LHCN-M2 (cell line): ENCODE results near the gene RAB7B. TPM values are rescaled to one million over a fixed set of nuclear protein-coding genes. Genes with fewer than 3 reads are reported as not detected.
"Not testable (repeated sequence)": the region's sequence is repeated elsewhere in the genome, so short reads cannot be mapped to it uniquely, and the experiment has no call there.

ENCODE experiments used
- DNase-seq: peaks from one replicate; pipeline ENCODE4 v3.0.0-alpha.2; 2012; ENCODE audit warnings: low read depth
- total RNA-seq: library from RNA; depleted of rRNA; stranded (reverse); fragments of >200 nt; gene quantifications from 2 replicates; pipeline ENCODE4 v1.2.3, GENCODE V29; 2014

RAB7B gene
- total RNA-seq, 1 experiment from 2014 or later, result 3.9 TPM

- DNase-seq, result not testable (repeated sequence)
Measured at GRCh38 chr1:205996641-205997040, 6.6 kb downstream of the RAB7B start.

DNA sequence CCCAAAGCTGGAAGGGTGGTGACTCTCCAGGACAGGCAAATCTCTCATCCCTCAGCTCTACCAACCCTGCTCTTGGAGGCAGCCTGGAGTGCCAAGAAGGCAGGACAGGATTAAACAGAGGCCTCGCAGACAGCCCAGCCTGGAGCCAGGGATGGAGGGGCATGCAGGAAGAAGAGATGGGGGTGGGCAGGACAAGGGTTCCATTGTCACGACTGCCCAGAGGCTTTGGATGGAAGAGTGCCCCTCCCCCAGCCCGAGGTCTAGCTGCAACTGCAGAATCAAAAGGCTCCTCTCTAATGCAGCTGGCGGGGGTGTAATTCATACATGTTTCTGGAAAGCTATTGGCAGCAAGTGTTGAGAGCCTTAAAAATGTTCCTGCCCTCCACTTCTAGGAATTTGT lies 8.8 kb downstream of the RAB7B start:
- no peak for DNase-seq

DNA sequence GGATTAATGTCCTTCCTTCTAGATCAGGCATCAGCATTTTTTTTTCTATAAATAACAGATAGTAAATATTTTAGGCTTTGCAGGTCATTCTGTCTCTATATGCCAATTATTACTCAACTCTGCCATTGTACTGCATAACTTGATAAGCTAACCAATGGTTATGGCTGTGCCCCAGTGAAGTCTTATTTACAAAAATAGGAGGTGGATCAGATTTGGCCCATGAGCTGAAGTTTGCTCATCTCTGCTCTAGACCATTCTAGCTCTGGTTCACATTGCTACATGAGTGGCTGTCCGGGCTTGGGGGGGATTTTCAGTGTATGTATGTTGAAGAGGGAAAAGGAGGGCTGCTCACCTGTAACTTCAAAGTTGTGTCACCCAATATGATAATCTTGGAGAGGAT lies 10.1 kb downstream of the RAB7B start:
- DNase-seq, result no peak

- no peak for DNase-seq
Measured at GRCh38 chr1:205992218-205992882, 10.8 kb downstream of the RAB7B start.

DNA sequence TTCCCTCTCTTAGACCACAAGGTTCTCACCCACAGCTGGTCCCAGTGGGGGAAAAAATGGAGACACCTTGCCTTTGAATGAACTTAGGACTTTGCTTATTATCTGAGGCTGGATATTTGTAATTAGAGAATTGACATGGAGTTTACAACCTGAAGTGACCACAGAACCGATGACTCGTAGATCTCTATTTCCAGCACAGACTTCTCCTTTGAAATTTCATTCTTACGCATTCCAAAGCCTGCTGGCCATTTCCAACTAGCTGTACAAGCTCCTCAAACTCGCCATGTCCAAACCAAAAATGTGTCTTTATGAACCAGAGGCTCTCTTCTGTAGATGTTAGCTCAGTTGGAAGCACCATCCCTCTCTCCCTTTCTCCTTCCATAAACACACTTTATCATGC lies 12.0 kb downstream of the RAB7B start:
- peak; percentile 55 for DNase-seq

- DNase-seq, result no peak
Measured at GRCh38 chr1:205990226-205990625, 13.0 kb downstream of the RAB7B start.

- no peak for DNase-seq
Measured at GRCh38 chr1:205989786-205990185, 13.4 kb downstream of the RAB7B start.

DNA sequence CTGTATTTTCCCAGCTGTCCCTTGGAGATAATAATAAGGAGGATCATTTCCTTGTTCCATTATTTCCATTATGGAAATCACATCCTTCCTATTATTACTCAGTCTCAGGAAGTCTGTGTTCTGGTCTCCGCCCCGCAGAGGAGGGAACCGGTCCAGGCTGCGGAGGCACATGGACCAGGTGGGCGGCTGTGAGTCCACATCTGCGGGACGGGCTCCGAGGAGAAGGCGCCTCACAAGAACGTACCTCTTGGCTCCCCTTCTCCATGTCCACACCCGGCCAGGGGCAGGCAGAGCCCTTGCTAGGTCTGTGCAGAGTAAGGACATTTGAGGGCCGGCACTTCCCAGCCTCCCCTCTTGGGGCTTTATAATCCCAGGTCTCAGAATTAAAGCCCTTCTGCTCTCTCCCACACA lies 14.6 kb downstream of the RAB7B start:
- DNase-seq, result no peak

DNA sequence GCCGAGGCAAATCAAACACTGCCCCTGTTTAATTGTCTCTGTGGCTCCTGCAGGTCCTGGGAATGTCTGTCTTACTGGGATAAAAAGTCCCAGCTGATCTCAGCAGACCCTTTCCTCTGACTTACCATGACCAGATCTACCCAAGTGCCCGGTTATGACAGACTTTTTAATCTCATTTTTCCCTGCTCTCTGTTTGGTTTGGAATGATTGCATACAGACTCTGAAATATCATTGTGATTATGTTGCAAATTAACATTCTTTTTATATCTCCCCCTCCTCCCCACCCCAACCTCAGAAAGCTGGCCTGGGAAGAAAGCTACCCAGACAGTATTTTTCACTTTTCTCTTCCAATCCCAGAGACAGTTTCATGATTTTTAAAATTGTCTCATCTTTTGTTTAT lies 16.3 kb downstream of the RAB7B start:
- no peak for DNase-seq

- no peak for DNase-seq
Measured at GRCh38 chr1:205986292-205986691, 16.9 kb downstream of the RAB7B start.

GRCh38 chr1:205985330-205986005 lies 17.7 kb downstream of the RAB7B start:
- no peak for DNase-seq

GRCh38 chr1:205983925-205984725 lies 19.1 kb downstream of the RAB7B start:
- DNase-seq, result peak; percentile 69

- no peak for DNase-seq
Measured at GRCh38 chr1:205981257-205981656, 21.9 kb downstream of the RAB7B start.

DNA sequence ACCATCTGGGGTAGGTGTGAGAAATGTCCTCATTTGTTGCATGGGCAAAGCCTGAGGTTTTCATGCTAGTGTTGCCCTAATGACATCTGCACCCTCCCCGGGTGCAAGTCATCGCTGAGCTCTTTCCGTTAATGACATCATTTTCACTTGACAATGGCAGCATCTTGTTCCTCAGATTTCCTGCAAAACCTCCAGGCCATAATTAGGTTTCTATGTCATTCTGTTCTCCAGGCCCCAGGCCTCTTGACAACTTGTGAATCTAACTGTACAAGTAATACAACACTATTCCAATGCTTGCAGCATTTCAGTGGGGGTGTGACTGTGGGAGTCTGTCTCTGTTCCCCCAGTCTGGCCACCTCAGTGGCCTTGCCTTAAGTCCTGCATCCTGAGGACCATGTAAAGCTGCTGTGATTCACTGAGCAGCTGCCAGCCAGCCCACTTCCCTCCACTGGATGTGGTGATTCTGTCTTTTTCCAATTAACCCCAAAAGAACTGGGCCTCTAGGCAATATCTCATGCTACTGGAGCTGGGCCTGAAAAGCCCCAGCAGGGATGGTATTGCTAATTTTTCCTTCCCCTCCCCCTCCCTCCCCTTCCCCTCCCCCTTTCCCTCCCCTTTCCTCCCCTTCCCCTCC lies 22.8 kb downstream of the RAB7B start:
- DNase-seq, result peak; percentile 77

DNA sequence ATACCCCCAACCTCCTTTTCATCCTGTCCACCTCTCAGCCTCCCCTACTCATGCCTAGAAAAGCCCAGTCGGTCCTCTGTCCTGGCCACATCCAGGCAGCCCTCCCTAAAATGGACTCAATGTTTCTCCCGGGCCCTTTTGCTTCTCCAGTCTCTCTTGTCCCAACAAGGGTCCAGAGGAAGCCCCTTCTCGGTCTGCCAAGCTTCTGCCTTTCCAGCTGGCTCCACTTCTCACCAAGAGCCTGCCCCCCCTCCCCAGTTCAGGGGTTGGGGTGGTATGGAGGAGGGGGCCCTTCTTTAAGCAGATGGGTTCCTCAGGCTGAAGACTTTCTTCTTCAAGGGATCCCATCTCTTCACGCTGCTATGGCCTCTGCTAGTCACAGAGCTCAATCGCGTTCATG lies 23.9 kb downstream of the RAB7B start:
- DNase-seq, result no peak

- no peak for DNase-seq
Measured at GRCh38 chr1:205978676-205979075, 24.5 kb downstream of the RAB7B start.

DNA sequence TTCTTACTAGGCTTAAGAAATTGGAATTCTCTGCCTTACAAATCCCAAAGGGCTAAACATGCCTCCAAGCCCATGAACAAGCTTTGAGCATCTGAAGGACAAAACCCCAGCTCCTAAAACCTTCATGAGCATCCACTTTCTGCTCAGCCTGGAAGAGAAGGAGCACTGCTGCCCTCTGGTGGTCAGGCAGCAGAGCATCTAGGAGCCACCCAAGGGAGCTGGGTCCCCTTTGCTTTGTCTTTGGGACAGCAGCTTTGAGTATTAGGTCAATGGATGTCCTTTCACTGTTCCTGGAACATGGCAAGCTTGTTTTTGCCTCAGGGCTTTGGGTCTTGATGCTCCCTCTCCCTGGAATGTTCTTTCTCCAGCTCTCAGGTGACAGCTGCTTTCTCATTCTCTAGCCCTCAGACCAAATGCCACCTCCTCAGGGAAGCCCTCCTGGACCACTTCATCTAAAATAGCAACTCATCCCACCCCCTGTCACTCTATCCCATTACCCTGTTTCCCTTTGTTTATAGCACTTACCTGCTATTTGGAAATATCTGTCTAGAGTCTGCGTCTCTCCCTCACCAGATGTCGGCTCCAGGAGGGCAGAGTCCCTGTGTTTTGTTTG lies 25.7 kb downstream of the RAB7B start:
- DNase-seq, result peak; percentile 78

GRCh38 chr1:205976708-205977401 lies 26.3 kb downstream of the RAB7B start:
- peak; percentile 49 for DNase-seq

GRCh38 chr1:205976036-205976435 lies 27.2 kb downstream of the RAB7B start:
- DNase-seq, result no peak

GRCh38 chr1:205975387-205975998 lies 27.7 kb downstream of the RAB7B start:
- no peak for DNase-seq

DNA sequence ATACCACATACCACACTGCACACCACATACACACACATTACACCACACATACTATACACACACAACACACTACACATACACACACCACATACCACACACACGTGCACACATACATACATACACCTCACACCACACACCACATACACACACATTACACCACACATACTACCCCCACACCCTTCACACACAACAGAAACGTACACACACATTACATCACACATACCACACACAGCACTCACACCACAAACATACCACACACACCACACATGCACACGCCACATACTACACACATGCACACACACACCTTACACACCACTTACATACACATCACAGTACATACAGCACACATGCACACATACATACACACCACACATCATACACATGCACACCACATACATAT lies 28.5 kb downstream of the RAB7B start:
- DNase-seq, result no peak
